Measurements from ENCODE around the gene DLX6.

- no peak for TF ChIP-seq CTCF (conservative IDR thresholded peaks at IDR 0.05)
- no peak for TF ChIP-seq ZFX (IDR thresholded peaks at IDR 0.05)
Observed at GRCh38 chr7:96997512-96998032, 7.8 kb upstream of the DLX6 start.

All from C4-2B (cell line).